ENCODE data around the gene LGALS7B.
"Not testable (repeated sequence)": the region's sequence is repeated elsewhere in the genome, so short reads cannot be mapped to it uniquely, and the experiment has no call there.

The LGALS7B gene

DNA sequence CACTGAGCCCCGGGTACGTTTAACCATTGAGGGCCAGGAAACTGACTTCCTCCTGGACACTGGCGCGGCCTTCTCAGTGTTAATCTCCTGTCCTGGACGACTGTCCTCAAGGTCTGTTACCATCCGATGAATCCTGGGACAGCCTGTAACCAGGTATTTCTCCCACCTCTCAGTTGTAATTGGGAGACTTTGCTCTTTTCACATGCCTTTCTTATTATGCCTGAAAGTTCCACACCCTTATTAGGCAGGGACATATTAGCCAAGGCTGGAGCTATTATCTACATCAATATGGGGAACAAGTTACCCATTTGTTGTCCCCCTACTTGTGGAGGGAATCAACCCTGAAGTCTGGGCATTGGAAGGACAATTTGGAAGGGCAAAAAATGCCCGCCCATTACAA lies 36.9 kb downstream of the LGALS7B start:
- DNase-seq, result not testable (repeated sequence)

GRCh38 chr19:38826856-38827551 lies 38.0 kb downstream of the LGALS7B start:
- no peak for DNase-seq

DNA sequence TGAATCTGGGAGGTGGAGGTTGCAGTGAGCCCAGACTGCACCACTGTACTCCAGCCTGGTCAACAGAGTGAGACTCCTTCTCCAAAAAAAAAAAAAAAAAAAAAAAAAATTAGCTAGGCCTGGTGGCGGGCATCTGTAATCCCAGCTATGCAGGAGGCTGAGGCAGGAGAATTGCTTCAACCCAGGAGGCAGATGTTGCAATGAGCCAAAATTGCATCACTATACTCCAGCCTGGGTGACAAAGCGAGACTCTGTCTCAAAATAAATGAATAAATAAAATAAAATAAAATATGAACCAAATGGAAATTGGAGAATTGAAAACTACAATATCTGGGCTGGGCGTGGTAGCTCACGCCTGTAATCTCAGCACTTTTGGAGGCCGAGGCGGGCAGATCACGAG lies 40.2 kb downstream of the LGALS7B start:
- not testable (repeated sequence) for DNase-seq

DNA sequence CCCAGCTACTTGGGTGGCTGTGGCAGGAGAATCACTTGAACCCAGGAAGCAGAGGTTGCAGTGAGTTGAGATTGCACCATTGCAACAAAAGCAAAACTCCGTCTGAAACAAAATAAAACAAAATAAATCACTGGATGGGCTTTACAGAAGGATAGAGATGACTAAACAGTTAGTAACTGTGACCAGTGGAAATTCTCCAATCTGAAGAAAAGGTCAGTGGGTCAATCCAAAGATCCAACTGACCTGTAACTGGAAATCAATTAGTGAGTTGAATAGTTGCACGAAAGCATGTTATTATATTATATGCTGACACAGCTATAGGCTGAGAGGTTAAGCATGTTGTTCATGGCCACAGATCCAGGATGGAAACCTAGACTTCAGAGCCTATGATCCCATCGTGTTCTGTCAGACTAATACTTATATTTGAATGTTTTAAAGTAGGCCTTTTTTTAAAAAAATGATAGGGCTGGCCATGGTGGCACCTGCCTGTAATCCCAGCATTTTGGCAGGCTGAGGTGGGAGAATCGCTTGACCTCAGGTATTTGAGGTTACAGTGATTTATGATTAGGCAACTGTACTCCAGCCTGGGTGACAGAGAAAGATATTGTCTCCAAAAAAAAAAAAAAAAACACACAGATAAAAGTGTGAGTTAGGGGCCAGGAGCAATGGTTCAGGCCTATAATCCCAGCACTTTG lies 41.2 kb downstream of the LGALS7B start:
- DNase-seq, result no peak

DNA sequence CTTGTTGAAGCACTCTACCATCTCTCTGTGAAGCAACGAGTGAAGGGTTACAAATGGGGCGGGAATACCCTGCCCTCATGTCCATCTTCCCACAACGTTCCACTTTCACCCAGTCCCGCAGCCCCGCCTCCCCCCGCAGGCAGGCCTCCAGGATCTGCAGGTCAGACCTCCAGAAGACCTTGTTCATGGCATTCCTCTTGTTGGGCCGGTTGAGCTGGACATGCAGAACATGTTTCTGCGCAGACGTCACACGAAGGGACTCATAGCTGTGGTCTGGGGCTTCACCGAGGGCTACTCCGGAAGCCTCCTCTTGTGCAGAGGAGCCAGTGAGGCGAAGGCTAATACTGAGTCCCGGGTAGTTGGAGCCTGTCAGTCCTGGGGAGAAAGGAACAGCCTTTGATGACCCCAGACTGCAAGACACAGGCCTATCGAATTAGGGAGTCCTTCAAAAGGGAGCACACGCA lies 42.2 kb downstream of the LGALS7B start:
- no peak for DNase-seq

- DNase-seq, result no peak
Measured at GRCh38 chr19:38833092-38833425, 44.1 kb downstream of the LGALS7B start.

- no peak for DNase-seq
Measured at GRCh38 chr19:38834104-38834490, 45.1 kb downstream of the LGALS7B start.

- DNase-seq, result no peak
Measured at GRCh38 chr19:38834590-38834989, 45.6 kb downstream of the LGALS7B start.

- no peak for DNase-seq
Measured at GRCh38 chr19:38836159-38836982, 47.4 kb downstream of the LGALS7B start.

GRCh38 chr19:38836983-38837626 lies 48.1 kb downstream of the LGALS7B start:
- no peak for DNase-seq

DNA sequence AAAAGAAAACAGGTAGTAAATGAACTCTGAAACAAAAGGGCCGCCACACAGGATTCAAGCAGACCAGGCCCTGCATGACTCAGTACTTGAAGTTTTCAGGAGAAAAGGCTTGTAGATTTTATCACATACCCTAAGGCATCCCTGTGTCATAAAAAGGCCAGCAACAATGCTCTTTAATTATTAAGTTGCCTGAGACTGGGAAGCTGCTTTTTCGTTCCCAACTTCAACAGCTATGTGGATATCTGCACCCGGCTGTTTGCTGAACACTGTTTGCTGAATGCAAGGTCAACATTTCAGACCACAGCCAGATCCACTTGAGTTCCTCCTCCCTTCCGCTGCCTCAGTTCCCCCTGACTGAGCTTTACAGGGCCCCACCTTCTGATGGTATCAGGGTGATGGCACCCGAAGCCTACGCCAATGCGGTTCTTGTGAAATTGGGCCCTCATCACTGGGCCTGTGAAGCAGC lies 48.7 kb downstream of the LGALS7B start:
- DNase-seq, result no peak

- no peak for DNase-seq
Measured at GRCh38 chr19:38838208-38838985, 49.4 kb downstream of the LGALS7B start.

- DNase-seq, result no peak
Measured at GRCh38 chr19:38838986-38839761, 50.2 kb downstream of the LGALS7B start.

DNA sequence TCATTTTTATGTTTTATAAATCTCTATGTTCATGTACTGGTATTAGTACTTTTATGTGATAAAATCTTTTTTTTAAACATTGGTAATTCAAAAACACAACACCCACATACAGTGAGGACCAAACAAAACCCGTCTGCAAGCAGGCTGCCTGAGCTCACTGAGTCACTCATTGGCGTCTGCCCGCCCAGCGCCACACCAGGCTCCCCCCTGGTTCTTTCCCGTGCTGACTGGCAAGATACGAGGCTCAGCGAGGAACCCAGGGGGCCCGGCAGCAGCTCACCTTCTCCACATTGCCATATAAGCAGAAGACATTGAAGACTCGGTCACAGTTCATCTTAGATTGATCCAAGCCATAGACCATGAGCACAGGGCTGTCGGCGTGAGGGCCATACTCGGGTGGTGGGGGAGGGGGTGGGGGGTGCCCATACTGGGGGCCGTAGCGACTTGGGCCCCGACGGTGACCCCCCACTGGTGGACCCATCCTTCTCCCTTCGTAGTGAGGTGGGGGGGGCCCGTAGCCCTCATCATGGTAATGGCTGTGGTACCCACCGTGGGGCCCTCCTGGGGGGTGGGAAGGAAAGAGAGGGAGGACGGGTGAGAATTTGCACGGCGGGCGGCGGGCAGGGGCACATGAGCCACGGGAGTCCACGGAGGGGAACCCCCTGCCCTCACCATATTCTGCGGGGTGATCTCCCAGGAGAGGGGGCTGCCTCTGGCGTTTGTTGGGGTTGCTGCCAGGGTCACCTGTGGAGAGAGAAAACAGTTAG lies 51.0 kb downstream of the LGALS7B start:
- no peak for DNase-seq

DNA sequence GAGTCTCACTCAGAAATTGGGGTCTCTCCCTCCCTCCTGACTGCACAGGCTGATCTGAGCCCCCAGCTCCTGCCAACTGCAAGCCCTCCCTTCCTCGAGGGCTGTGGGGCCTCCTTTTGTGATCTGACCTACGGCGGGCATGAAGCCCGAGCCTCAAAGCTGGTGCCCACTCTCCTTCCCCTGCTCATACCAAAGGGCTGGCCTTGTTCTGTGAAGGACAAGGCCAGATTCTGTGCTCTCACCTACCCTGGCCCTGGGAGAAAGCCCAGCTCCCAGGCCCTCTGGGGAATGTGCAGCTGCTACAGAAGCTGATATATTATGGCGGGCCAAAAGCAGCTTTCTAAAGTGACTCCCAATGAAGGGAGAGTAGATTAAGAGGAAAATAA lies 51.6 kb downstream of the LGALS7B start:
- no peak for DNase-seq

All from CD4-positive, alpha-beta T cell treated with Interleukin-12 subunit alpha and Interleukin-12 subunit beta, for 1 hour (primary cell).